HepG2 (cell line): ENCODE measurements around the gene P2RX6. TPM values are rescaled to one million over a fixed set of nuclear protein-coding genes. Genes with fewer than 3 reads are reported as not detected.

Experiments used
- GABPA ChIP-seq, 2 experiments: IDR thresholded peaks; 2 replicates each; pipeline ENCODE4 v1.6.1; 2011 to 2016; ENCODE audit warnings: low read depth in 2 of 2, low read length in 1 of 2, missing biosample characterization in 1 of 2, missing genetic modification characterization in 1 of 2
- NCOA2 ChIP-seq: sonication (generic); formaldehyde crosslinking; IDR thresholded peaks from 2 replicates; pipeline ENCODE4 v1.8.0; 2022; ENCODE audit warnings: inconsistent platforms
- ZNF264 ChIP-seq: sonication (generic); formaldehyde crosslinking; IDR thresholded peaks from 2 replicates; pipeline ENCODE4 v1.4.0; 2020; ENCODE audit warnings: missing genetic modification reagents
- polyA plus RNA-seq, 8 experiments: library from polyadenylated mRNA; depleted of rRNA in 3 of 8; stranded (reverse) in 7 of 8; unstranded in 1 of 8; fragments of >200 nt; fragmentation: Illumina TruSeq in 4 of 8; extraction: Trizol in 4 of 8; gene quantifications; 2 replicates each; pipeline versions ENCODE4 v1.2.1 to v1.2.3, GENCODE V29; 2011 to 2016; ENCODE audit warnings: low read depth in 4 of 8, missing spikeins in 1 of 8, mixed read lengths in 1 of 8; ENCODE audit not compliant: insufficient read depth in 1 of 8
- total RNA-seq, 5 experiments: library from RNA; depleted of rRNA; stranded (reverse); fragments of >200 nt; fragmentation: Illumina TruSeq; extraction: Trizol; gene quantifications; 2 replicates each; pipeline ENCODE4 v1.2.3, GENCODE V29; 2016; ENCODE audit warnings: low read depth in 1 of 5
- TF ChIP-seq, protein P1 (sequence below): sonication (generic); formaldehyde crosslinking; IDR thresholded peaks from 2 replicates; pipeline ENCODE4 v1.5.1; 2020; ENCODE audit warnings: mild to moderate bottlenecking, missing genetic modification reagents, borderline replicate concordance
- TF ChIP-seq, protein P2 (sequence below): sonication (generic); formaldehyde crosslinking; IDR thresholded peaks from 2 replicates; pipeline ENCODE4 v1.4.0; 2020; ENCODE audit warnings: missing genetic modification reagents, low read depth, mild to moderate bottlenecking, borderline replicate concordance
- TF ChIP-seq, protein P3 (sequence below): sonication (generic); formaldehyde crosslinking; IDR thresholded peaks from 2 replicates; pipeline ENCODE4 v1.5.1; 2020; ENCODE audit warnings: mild to moderate bottlenecking, missing genetic modification reagents, borderline replicate concordance

Gene P2RX6
- total and polyA plus RNA-seq, 2 of the 13 experiments (the other 11 are each of a cell fraction or from before 2014, with no cell fraction given): 0.04 to 0.12 TPM

GRCh38 chr22:20981787-20982562 lies 33.0 kb upstream of the P2RX6 start, which contains the start of gene LZTR1 (continued):
- TF ChIP-seq ZNF264 (CRISPR knock-in tag): peak; percentile 95
- TF ChIP-seq NCOA2 (CRISPR knock-in tag): peak; percentile 36; the same call in 1 of the 2 replicates
- TF ChIP-seq, protein P1, sequence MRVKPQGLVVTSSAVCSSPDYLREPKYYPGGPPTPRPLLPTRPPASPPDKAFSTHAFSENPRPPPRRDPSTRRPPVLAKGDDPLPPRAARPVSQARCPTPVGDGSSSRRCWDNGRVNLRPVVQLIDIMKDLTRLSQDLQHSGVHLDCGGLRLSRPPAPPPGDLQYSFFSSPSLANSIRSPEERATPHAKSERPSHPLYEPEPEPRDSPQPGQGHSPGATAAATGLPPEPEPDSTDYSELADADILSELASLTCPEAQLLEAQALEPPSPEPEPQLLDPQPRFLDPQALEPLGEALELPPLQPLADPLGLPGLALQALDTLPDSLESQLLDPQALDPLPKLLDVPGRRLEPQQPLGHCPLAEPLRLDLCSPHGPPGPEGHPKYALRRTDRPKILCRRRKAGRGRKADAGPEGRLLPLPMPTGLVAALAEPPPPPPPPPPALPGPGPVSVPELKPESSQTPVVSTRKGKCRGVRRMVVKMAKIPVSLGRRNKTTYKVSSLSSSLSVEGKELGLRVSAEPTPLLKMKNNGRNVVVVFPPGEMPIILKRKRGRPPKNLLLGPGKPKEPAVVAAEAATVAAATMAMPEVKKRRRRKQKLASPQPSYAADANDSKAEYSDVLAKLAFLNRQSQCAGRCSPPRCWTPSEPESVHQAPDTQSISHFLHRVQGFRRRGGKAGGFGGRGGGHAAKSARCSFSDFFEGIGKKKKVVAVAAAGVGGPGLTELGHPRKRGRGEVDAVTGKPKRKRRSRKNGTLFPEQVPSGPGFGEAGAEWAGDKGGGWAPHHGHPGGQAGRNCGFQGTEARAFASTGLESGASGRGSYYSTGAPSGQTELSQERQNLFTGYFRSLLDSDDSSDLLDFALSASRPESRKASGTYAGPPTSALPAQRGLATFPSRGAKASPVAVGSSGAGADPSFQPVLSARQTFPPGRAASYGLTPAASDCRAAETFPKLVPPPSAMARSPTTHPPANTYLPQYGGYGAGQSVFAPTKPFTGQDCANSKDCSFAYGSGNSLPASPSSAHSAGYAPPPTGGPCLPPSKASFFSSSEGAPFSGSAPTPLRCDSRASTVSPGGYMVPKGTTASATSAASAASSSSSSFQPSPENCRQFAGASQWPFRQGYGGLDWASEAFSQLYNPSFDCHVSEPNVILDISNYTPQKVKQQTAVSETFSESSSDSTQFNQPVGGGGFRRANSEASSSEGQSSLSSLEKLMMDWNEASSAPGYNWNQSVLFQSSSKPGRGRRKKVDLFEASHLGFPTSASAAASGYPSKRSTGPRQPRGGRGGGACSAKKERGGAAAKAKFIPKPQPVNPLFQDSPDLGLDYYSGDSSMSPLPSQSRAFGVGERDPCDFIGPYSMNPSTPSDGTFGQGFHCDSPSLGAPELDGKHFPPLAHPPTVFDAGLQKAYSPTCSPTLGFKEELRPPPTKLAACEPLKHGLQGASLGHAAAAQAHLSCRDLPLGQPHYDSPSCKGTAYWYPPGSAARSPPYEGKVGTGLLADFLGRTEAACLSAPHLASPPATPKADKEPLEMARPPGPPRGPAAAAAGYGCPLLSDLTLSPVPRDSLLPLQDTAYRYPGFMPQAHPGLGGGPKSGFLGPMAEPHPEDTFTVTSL (CRISPR knock-in tag): peak; percentile 66; the same call in 1 of the 2 replicates
- peak; percentile 73 for TF ChIP-seq GABPA (IDR thresholded peaks at IDR 0.05; ENCODE audit: low read depth, low read length)
- TF ChIP-seq GABPA (CRISPR knock-in tag; IDR thresholded peaks at IDR 0.05; ENCODE audit: low read depth): peak; percentile 87
- TF ChIP-seq, protein P2, sequence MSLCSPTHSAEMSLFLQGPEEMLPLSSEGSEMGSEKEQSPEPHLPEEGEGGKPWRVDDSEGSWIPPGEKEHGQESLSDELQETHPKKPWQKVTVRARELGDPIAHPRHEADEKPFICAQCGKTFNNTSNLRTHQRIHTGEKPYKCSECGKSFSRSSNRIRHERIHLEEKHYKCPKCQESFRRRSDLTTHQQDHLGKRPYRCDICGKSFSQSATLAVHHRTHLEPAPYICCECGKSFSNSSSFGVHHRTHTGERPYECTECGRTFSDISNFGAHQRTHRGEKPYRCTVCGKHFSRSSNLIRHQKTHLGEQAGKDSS (CRISPR knock-in tag): no peak; the same call in 1 of the 2 replicates
- TF ChIP-seq, protein P3, sequence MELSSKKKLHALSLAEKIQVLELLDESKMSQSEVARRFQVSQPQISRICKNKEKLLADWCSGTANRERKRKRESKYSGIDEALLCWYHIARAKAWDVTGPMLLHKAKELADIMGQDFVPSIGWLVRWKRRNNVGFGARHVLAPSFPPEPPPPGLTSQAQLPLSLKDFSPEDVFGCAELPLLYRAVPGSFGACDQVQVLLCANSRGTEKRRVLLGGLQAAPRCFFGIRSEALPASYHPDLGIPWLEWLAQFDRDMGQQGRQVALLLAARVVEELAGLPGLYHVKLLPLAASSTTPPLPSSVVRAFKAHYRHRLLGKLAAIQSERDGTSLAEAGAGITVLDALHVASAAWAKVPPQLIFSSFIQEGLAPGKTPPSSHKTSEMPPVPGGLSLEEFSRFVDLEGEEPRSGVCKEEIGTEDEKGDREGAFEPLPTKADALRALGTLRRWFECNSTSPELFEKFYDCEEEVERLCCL (CRISPR knock-in tag): 0 out of 2 replicates have a peak, but pooled peaks have one; percentile 25
